Hematopoietic multipotent progenitor cell treated with erythropoietin and hydrocortisone succinate and interleukin-3 and kit ligand, for 6 days (in vitro differentiated cells): ENCODE data around the gene MCM8.

Experiments
- DNase-seq: peaks from one replicate; pipeline ENCODE4 v3.0.0-alpha.2; 2015

MCM8 gene

DNA sequence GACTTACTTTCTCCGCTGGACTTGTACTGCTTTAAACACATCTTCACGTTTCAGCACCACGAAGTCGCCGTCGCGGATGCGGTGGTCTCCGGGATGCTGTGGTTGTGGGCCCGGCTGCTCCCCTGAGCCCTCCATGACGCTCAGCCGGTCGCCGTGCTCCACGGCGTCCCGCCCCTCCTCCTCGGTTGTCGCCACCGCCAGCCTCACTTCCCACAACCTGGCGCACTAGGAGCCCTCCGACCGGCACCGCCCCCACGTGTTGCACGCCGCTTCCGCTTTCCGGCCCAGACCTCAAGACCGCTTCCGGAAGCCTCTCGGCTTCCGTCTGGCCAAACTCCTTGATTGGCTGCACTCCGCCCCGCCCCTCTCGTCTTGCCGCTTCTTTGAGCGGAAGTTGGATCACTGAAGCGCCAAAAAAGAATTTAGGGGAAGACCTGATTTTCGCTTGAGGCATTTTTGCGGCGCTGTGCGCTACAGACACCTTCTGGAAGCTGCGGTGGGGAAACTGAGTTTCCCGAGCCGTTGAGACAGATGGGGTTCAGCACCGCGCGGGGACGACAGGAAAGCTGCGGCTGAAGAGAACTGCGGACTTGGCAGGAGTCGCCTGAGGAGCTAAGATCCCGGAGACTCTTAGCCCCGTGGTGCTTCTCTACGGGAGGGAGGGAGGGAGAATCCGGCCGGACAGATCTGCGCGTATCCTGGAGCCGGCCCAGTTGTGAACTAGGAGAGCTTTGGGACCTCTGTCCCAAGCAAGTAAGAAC, at the start of gene MCM8, which contains the start of gene TRMT6:
TSS of gene MCM8 (plus strand) at position 382 of the 761 bp plus-strand sequence. CDS start 1,364 bp downstream, outside the sequence.
TSS of gene TRMT6 (minus strand) at position 263 of the 761 bp plus-strand sequence. CDS start at position 135, 128 bp downstream.
- DNase-seq, result peak; percentile 99

- no peak for DNase-seq
These were observed 49.5 kb upstream of the MCM8 start for GRCh38 chr20:5900908-5901307.

DNA sequence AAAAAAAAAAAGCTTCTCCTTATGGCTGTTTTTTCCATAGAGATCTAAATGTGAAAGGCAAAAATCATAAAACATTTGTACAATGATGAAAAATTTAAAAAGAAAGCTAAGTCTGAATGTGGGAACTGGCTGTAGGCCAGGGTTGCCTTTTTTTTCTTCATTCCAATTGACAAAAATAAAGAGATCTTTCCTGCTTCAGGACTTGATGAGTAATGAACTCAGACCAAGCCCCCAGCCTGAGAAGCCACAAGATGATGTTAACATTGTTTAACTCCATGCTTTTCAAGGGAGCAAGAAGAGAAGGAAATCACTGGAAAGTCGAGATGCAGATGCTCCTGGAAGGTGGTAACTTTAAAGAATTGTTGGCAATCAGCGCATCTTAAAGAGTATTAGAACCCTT, 41.5 kb upstream of the MCM8 start:
- DNase-seq, result no peak

GRCh38 chr20:5910186-5910585, 40.3 kb upstream of the MCM8 start:
- no peak for DNase-seq

DNA sequence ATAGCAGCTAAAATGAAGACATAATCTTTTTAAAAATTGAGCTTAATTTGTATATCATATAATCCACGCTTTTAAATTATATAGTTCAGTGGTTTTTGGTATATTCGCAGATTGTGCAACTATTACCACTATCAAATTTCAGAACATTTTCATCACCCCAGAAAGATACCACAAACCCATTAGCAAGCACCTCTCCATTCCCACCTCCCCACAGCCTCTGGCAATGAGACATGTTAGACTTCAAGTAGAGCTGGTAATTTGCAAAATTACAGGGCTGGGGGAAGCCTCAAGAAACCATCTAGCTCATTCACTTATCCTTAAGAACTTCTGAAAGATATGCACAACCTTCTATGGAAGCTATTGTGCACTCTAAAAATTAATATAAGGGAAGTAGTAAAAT, 37.3 kb upstream of the MCM8 start:
- no peak for DNase-seq

DNA sequence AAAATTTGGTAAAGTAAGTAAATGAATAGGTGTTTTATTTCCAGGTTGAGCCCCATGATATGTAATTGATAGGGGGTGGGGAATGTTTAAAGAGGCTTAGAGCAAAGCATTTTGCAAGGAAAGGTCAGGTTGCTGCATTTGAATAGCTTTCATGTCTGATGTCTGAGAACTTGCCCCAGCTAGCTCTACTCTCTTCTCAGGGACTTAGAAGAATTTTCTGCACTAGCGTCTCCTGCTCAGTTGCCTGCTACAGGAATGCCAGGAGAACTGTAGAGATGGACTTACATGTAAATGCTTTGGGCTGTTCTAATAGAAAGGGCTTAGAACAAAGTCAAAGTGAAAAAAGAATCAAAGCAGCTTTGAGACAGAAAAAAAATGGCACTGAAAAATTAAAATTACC, 35.6 kb upstream of the MCM8 start:
- no peak for DNase-seq

DNA sequence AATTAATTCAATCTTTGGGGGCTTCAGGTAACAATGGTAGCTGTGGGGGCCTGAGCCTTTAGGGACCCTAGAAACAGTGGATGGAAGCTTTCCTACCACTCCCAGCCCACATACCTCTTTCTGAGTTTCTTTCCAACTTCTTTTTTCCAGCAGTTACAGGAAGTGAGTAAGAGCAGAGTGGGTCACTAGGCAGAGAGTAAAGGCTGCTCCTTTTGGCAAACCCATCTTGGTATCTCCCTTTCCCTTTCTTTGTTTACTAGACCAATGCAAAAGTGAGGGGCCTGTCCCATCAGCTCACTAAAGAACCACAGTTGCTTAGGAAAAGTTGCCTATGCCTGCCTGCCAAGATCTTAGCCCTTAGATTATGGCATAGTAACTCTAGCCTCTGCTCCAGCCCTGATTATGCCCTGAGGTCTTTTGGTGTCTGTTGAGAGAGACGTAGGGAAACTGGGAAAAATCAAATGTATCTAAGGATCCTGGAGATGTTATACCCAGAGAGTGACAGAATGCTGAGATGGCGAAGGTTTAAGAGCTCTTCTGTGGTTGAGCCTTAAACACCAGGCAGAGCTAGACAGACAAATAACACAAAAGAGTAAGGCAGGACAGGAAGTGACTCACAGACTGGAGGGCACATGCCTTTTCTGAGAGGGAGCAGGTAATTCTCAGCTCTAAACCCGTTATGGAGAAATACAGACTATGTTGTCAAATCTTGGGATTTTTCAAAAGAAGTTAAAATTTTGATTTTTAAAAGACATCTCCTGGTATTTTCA, 31.4 kb upstream of the MCM8 start:
- DNase-seq, result no peak

GRCh38 chr20:5919626-5920544, 30.6 kb upstream of the MCM8 start:
- DNase-seq, result no peak

DNA sequence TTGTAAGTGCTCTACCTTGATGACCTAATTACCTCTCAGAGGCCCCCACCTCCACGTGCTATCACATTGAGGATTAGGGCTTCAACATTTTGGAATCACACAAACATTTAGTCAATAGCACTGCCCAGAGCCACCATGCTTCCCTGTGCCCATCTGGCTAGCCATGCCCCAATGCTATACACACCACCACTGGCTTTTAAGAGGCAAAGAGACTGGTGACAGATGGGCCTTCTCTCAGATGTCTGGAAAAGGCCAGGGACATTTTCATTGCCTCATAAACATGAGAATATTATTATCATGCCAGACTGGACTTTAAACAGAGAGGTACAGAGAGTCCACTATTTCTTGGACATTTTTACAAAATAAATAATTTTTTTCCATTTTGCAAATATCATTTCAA, 29.9 kb upstream of the MCM8 start:
- no peak for DNase-seq

DNA sequence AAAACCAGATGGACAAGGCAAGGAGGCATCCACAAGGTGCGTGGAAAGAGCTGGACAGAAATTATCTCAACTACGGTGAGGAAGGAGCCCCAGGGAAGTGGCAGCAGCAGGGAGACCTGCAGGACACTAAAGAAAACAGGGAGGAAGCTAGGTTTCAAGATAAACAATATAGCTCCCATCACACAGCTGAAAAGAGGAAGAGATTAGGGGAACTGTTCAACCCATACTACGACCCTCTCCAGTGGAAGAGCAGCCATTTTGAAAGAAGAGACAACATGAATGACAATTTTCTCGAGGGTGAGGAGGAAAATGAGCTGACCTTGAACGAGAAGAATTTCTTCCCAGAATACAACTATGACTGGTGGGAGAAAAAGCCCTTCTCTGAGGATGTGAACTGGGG, 27.0 kb upstream of the MCM8 start:
- peak; percentile 14 for DNase-seq

- no peak for DNase-seq
These were observed 24.9 kb upstream of the MCM8 start for GRCh38 chr20:5925551-5925950.

DNA sequence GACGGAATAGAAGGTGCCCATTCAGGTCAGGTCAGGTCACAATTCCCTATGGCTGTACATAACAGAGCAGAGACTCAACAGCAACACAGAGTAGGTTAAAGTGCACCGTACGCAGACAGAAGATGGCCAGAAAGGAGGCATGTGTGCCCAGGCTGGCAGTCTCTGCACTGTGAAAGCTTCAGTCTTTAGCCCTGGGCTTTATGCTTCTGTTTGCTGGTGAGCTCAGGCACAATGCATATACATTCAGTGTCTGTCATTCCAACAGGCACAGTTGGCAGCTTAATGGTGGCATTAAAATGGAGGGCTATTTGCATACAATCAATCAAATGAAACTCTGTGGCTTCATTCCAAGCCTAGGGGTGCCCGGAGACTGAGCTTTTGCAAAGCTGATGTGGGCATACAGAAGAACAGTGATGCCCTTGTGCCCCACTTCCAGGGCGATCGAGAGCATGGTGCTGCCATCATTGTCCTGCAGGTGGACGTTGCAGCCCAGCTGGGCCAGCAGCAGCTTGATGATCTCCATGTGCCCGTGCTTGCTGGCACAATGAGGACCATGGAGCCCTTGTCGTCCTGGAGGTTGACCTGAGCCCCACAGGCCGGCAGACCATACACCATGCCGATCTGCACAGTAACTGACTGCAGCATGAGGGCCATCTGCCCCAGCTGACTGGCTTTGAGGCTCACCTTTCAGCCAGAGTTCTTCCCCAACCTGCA, 22.5 kb upstream of the MCM8 start:
- DNase-seq, result no peak

DNA sequence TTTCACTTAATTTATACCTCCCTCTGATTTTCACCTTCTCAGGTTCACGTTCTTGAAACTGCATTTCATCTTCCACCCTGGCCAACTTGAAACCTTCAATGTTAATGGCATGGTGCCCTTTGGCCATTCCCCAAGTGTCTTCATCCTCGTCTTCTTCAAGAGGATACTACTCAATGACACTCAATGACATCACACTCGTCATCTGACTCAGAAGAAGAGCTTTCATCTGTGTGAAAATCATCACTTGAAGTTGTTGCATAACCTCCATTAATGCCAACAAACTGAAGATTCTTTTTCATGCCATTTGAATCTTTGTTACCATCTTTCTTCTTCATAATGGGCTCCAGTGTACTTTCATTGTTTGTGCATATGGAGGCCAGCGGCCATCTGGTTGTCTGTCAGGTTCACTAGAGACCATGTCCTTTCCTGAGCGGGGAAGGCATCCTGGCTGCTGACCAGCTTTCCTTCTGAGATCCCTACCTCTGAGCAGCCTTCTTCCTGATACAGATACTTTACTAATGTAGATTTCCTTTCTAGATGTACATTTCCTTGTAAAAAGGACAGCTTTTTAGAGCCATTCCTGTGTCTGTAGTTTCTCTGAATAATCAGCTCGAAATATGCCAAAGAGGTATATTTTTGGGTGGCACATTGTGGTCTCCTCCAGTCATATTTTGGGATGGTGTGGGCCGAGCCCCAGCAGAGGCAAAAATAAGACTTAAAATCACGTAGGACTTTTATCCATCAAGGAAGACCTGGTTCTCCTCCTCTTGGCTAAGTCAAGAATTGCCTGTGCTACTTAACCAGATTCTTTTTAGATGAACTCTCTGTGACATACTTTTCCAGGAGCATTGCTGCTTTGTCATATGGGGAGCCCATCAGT, 21.4 kb upstream of the MCM8 start:
- DNase-seq, result no peak

GRCh38 chr20:5931411-5931810, 19.0 kb upstream of the MCM8 start:
- no peak for DNase-seq

GRCh38 chr20:5932796-5933195, 17.7 kb upstream of the MCM8 start:
- no peak for DNase-seq

- peak; percentile 55 for DNase-seq
These were observed 16.5 kb upstream of the MCM8 start for GRCh38 chr20:5933802-5934436.

DNA sequence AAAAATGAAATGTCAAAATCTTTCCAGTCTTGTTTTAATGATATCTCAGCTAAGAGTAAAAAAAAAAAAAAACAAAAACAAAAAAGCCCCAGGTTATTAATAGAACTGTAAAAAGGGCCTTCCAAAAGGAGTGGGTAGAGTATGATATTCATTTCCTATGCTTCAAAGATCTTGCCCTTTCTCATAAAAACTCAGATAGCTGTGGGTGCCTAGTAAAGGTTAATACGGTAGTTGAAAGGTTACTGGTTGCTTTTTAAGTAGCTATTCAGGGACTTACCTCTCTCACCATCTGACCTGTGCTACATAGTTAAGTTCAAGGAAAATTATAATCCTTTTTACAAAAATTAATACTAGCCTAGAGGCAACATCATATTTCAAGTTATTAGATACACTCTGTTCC, 15.1 kb upstream of the MCM8 start:
- no peak for DNase-seq

DNA sequence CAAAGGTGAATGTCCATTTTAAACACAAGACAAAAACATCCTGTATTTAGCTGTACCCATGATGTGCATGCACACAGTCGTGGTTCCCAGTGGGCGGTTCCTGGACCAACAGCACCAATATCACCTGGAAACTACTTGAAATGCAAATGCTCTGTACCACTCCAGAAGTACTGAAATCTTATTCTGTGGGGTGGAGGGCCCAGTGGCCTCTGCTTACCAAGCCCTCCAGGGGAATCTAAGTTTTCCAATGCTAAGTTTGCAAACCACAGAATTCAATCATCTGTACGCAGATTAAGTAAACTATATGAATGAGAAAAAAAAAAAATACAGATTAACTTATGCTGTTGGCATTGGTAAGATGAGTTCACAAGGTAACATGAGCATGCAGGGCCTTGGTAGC, 14.2 kb upstream of the MCM8 start:
- no peak for DNase-seq

DNA sequence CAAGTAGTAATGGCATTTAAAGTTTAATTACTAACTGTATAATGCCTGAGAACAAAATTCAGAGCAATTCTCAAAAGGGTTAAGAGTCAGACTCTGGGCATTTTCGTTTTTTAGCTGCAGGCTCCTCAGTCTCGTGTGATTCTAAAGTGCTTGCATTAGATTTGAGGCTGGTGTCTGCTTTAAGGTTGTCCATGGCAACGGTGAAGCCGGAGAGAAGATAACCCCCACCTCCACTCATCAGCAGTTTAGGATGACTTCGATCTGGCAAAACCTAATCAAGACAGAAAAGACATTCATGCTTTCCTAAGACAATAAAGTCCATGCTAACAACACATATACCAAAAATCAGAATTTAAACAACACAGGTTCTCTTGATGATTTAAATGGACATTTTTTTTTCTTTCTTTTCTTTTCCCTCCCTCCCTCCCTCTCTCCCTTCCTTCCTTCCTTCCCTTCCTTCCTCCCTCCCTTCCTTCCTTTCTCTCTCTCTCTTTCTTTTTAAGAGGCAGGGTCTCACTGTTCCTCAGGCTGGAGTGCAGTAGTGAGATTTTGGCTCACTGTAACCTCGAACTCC, 11.9 kb upstream of the MCM8 start:
- DNase-seq, result no peak

- peak; percentile 7 for DNase-seq
These were observed 4.5 kb upstream of the MCM8 start for GRCh38 chr20:5945963-5946362.

DNA sequence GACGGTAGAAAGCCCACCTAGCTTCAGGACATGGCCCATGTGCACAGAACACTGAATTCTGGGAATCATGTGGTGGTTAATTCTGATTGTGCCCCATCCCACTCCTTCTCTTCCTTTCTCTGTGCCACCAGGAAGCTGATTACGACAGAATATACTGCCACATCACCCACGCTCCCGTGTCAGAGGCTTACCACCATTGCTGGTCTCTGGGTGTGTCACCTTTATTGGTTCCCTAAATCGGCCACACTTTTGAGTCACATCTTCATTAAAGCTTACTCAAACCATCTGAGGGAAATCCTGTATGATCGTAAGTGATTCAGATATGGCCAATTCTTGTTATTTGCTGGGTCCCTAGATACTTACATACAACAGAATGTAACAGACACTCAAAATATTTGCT, 3.2 kb upstream of the MCM8 start:
- DNase-seq, result no peak
